Measurements from ENCODE around the gene NPFFR2.
"Not testable (repeated sequence)": the region's sequence is repeated elsewhere in the genome, so short reads cannot be mapped to it uniquely, and the experiment has no call there.

The NPFFR2 gene

DNA sequence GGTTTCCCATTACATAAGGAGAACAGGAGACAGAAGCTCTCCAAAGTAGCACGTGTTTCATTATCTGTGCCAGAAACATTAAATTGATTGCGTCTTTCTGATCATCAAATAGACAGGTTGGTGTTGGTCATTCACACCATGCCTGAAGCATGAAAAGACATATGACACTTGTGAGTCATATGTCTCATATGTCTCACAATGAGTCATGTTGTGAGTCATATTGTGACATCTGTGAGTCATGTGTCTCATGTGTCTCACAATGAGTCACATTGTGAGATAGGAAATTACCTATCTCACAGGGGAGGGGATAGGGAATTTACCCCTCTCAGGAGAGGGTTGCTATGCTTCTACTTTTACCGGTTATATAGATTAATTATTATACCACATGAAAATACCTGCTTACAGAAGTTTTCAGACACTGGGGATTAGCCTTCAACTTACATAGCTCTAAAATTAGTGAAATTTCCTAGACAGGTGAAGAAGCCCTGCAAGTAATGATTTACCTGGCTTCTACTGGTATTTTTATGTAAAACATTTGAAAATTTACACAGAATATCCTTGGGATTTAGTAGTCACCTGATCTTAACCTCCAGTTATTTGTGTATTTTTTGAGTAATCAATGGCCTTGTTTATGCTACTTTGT is 80.8 kb downstream of the NPFFR2 start:
- DNase-seq = no peak

DNA sequence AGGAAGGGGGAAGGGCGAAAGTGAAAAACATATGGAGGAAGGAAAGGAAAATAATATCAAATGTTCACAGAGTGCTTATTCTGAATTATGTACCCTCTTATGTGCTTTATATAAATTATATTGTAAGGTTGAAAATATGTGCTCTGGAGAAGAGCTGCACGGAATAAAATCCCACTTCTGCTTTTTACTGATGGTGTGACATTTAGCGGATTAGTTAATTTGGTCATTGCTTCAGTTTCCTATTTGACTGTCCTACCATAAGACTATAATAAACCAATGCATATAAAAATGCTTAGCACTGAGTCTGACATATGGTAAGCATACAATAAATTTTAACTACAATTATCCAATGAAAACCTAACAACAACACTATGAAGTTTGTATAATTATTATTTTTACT is 86.2 kb downstream of the NPFFR2 start:
- no peak for DNase-seq

DNA sequence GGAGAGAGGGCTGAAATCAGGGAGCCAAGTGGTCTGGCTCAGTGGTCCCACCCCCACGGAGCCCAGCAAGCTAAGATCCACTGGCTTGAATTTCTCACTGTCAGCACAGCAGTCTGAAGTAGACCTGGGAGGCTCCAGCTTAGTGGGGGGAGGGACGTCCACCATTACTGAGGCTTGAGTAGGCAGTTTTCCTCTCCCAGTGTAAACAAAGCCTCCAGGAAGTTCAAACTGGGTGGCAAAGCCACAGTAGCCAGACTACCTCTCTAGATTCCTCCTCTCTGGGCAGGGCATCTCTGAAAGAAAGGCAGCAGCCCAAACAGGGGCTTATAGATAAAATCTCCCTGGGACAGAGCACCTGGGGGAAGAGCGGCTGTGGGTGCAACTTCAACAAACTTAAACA is 88.1 kb downstream of the NPFFR2 start:
- DNase-seq = no peak

DNA sequence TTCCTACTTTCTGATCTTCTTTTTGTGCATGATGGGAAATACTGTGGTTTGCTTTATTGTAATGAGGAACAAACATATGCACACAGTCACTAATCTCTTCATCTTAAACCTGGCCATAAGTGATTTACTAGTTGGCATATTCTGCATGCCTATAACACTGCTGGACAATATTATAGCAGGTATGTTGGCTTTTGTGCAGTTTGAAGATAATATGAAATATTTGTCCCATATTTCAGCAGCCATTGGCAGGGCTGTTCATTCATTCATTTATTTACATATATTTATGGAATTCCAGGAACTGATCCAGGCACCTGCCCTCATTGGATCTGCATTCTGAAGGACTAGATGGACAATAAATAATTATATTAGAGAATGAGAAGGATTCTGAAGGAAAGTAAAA is 96.9 kb downstream of the NPFFR2 start:
- no peak for DNase-seq

DNA sequence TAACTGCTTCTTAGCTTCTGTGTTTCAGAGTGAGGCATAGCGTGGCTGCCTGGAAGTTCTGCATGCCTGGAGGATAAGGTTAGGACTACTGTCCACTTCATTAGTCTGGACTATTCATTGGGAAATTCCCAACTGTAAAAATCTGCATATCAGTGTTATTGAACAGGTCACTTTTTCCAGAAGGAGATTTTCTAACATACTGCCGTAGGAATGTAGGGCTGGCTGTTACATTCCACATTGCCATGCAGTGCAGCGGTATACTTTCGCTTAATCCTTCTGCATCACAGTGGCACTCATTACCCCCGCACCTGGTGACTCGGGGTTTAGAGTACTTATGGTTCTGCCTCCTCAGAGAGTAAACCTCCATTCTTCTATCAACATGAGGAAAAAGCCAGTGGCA is 104.6 kb downstream of the NPFFR2 start:
- DNase-seq = no peak

DNA sequence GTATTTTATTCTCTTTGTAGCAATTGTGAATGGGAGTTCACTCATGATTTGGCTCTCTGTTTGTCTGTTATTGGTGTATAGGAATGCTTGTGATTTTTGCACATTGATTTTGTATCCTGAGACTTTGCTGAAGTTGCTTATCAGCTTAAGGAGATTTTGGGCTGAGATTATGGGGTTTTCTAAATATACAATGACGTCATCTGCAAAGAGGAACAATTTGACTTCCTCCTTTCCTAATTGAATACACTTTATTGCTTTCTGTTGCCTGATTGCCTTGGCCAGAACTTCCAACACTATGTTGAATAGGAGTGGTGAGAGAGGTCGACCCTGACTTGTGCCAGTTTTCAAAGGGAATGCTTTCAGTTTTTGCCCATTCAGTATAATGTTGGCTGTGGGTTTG is 108.2 kb downstream of the NPFFR2 start:
- DNase-seq = not testable (repeated sequence)

DNA sequence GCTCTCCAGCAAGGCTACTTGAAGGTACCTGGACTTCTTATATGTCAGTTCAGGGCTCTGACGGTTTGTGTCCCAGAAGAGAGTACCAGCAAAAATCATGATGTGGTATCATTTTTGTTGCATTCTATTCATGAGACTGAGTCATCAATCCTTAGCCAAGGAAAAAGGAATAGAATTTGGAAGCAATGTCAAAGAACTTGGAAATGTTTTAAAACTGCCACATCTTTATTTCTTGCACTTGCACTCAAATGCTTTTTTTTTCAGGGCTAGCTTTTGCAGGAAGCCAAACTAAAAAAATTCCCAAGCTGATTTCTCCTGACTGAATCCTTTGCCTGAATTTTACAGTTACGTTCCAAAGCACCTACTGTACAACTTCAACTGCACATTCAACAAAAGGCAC is 112.4 kb downstream of the NPFFR2 start:
- DNase-seq = no peak

DNA sequence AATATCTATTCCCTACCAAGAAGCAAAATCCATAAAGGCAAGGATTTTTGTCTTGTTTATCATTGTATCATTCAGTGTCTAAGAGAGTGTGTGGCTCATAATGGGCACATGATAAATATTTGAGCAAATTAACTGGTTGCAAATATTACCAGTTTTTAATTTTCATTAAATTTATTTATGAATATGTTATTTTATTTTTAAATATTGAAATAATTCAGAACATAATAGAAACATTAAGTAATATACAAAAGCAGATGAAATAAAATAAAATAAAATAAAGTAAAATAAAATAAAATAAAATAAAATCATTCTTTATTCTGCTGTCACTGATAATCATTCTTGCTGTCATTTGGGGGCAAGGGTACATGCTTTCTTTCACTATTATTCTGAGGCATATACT is 120.9 kb downstream of the NPFFR2 start:
- DNase-seq = no peak

DNA sequence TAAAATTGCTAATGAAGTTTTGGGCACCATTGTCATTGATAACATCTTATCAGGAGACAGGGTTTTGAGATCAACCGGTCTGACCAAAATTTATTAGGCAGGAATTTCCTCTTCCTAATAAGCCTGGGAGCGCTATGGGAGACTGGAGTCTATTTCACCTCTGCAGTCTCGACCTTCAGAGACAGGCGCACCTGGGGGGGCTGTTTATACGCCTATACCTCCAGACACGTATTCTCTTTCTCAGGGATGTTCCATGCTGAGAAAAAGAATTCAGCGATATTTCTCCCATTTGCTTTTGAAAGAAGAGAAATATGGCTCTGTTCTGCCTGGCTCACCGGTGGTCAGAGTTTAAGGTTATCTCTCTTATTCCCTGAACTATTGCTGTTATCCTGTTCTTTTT is 121.8 kb downstream of the NPFFR2 start:
- DNase-seq = not testable (repeated sequence)

DNA sequence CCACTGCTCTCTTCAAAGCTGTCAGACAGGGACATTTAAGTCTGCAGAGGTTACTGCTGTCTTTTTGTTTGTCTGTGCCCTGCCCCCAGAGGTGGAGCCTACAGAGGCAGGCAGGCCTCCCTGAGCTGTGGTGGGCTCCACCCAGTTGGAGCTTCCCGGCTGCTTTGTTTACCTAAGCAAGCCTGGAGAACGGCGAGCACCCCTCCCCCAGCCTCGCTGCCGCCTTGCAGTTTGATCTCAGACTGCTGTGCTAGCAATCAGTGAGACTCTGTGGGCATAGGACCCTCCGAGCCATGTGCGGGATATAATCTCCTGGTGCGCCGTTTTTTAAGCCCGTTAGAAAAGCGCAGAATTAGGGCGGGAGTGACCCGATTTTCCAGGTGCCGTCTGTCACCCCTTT is 137.5 kb downstream of the NPFFR2 start:
- not testable (repeated sequence) for DNase-seq

DNA sequence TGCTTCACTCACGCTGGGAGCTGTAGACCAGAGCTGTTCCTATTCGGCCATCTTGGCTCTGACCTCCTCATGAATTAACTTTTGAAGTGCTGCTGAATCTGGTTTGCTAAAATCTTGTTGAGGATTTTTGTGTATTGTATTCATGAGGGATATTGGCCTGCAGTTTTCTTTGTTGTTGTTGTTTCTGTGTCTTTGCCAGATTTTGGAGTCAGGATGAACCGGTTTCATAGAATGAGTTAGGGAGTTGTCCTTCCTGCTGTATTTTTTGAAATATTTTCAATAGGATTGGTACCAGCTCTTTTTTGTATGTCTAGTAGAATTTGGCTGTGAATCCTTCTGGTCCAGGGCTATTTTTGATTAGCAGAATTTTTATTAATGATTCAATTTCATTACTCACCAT is 138.1 kb downstream of the NPFFR2 start:
- DNase-seq = no peak

DNA sequence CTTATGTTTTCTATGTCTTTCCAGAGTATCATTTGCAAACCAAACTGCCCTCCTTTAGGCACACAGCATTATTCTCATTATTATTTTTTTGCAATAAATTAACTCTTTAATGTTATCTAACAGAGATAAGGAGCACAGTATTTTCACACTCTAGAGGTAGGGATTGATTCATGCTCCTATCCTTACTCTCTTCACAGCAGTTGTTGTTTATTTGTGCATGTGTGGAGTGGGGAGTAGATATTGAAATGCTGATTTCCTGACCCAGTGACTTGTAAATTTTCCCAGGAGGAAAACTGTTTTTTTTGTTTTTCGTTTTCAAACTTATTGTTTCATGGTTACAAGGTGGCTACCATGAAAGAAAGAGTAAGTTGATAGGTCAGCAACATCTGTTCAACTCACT is 140.0 kb downstream of the NPFFR2 start:
- DNase-seq = no peak

DNA sequence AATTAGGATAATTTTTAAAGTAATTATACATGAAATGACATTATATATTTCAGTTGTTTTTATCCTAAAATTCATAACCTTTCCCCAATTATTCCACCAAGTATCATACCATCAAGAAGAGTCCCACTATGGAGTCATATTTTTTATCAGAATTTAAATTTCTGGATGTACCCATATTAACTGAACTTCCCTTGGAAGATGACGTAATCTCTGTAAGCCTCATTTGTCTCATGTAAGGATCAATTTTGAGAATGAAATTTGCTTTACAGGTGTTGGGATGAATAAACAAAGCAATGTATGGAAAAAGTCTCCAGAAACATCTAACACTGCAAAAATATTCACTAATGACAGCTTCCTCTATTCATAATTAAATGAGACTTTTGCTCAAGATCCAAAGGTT is 147.5 kb downstream of the NPFFR2 start:
- no peak for DNase-seq

DNA sequence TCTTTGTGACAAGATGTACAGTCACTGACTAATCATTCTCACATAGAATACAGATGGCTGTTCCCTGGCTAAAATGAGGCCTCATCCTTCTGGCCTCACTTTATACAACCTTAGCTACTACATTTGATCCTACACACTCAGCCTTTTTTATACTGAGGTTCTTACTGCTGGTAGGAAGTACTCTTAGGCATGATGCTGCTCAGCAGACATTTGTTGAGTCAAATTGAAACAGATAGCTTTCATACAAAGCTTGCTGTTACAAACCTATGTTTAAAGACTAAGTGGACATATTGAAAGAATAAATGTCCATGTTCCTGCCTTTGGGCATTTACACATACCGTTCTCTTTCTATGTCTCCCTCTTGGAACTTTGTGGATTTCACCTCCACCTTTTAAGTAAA is 154.9 kb downstream of the NPFFR2 start:
- no peak for DNase-seq

DNA sequence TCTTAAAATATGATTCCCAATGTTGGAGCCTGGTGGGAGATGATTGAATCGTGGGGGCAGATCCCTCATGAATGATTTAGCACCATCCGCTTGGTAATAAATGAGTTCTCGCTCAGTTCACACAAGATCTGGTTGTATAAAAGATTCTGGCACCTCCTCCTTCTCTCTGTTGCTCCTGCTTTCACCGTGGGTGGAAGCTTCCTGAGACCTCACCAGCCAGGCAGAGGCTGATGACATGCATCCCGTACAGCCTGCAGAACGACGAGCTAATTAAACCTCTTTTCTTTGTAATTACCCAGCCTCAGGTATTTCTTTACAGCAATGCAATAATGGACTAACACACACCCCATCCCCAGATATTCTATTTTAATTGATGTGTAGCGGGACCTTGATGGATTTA is 162.2 kb downstream of the NPFFR2 start:
- no peak for DNase-seq

DNA sequence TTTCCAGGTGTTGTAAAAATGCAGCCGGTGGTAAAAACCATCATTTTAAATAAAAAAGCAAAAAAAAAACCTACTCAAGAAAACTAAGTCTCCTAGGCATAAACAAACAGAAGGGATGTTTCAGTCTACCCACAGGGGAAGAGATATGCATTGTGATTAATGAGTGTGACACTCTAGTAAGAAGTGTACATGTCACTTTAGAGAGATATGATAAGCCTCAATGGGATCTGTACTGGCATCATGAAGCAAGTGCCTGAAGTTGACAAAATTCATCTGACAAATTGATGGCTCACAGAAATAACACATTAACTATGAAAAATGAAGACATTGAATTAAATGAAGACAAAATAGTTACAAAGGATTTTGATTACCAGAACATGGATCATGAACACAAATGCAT is 162.7 kb downstream of the NPFFR2 start:
- no peak for DNase-seq
